Nephron progenitor cell (in vitro differentiated cells): Measurements from ENCODE around the gene CRK.
"Not testable (repeated sequence)": the region's sequence is repeated elsewhere in the genome, so short reads cannot be mapped to it uniquely, and the experiment has no call there.

Experiments used
- DNase-seq: peaks from one replicate; pipeline ENCODE4 v3.0.0; 2021
- H3K27ac Mint-ChIP-seq: 2 replicates; pipeline ENCODE4 v1.8.0; 2021; ENCODE audit warnings: mild to moderate bottlenecking, moderate library complexity, mixed read lengths
- H3K27me3 Mint-ChIP-seq: 2 replicates; pipeline ENCODE4 v1.8.0; 2021; ENCODE audit warnings: mild to moderate bottlenecking, low read depth, mixed read lengths; ENCODE audit not compliant: poor library complexity
- H3K36me3 Mint-ChIP-seq: 2 replicates; pipeline ENCODE4 v1.8.0; 2021; ENCODE audit warnings: low read depth, mixed read lengths
- H3K4me1 Mint-ChIP-seq: 2 replicates; pipeline ENCODE4 v1.8.0; 2021; ENCODE audit warnings: mixed read lengths
- H3K4me3 Mint-ChIP-seq: 2 replicates; pipeline ENCODE4 v1.8.0; 2021; ENCODE audit warnings: mild to moderate bottlenecking, moderate library complexity, mixed read lengths
- H3K9me3 Mint-ChIP-seq: 2 replicates; pipeline ENCODE4 v1.8.0; 2021; ENCODE audit warnings: mild to moderate bottlenecking, moderate library complexity, mixed read lengths
- TF ChIP-seq, protein P1 (sequence below): fragments of 200-600 bp; sonication (generic); IDR thresholded peaks from 2 replicates; pipeline ENCODE4 v1.5.0; 2021; ENCODE audit warnings: antibody characterized with exemption

The CRK gene

DNA sequence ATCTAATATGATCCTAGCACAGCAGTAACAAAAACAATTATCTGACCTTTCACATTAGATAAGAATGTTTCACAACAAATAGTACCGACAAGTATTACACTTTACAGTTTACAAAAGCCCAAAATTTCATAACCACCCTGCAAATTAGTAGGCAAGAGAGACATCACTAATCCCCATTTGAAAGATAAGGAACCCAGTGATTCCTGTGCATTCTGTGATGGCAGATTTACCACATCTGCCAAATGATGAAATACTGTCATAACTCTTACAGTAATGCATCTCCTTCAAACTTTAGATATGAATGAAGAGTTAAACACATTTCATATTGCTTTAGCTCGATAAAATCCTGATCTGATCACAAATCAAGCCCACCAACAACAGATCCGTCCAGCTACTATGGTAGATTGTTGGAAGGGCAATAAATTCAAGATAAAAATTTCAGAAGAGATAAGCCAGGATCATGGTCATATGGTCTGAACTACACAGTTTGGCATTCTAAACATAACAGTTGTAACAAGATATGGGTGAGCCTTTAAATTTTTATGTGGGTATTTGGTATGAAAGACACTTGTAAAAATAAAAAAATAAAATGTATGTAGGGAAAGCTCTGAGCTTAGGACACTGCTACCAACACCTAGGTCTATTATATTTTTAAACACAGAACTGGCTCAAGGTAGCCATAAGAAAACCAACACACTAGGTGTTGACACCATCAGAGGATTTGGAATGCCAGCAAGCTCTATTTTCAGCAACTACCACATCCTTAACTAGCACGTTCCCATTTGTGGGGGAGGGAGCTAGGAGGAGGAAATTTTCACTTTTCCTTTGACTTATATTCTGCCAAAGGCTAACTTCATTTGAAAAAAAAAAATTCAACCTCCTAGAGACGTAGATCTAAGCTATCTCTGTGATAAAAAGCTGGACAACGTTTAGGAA, 65.3 kb downstream of the CRK start:
- H3K4me3 Mint-ChIP-seq, result no peak overlapping the region
- TF ChIP-seq, protein P1, sequence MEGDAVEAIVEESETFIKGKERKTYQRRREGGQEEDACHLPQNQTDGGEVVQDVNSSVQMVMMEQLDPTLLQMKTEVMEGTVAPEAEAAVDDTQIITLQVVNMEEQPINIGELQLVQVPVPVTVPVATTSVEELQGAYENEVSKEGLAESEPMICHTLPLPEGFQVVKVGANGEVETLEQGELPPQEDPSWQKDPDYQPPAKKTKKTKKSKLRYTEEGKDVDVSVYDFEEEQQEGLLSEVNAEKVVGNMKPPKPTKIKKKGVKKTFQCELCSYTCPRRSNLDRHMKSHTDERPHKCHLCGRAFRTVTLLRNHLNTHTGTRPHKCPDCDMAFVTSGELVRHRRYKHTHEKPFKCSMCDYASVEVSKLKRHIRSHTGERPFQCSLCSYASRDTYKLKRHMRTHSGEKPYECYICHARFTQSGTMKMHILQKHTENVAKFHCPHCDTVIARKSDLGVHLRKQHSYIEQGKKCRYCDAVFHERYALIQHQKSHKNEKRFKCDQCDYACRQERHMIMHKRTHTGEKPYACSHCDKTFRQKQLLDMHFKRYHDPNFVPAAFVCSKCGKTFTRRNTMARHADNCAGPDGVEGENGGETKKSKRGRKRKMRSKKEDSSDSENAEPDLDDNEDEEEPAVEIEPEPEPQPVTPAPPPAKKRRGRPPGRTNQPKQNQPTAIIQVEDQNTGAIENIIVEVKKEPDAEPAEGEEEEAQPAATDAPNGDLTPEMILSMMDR, result no peak
- peaks cover 40% of the 10 kb centered on the region for H3K4me1 Mint-ChIP-seq
- peaks cover 56% of the 10 kb centered on the region for H3K36me3 Mint-ChIP-seq
- H3K27ac Mint-ChIP-seq, result peak overlapping the region; percentile 77
- H3K27me3 Mint-ChIP-seq, result no peaks in the 10 kb centered on the region
- DNase-seq, result no peak
- no peaks in the 10 kb centered on the region for H3K9me3 Mint-ChIP-seq

DNA sequence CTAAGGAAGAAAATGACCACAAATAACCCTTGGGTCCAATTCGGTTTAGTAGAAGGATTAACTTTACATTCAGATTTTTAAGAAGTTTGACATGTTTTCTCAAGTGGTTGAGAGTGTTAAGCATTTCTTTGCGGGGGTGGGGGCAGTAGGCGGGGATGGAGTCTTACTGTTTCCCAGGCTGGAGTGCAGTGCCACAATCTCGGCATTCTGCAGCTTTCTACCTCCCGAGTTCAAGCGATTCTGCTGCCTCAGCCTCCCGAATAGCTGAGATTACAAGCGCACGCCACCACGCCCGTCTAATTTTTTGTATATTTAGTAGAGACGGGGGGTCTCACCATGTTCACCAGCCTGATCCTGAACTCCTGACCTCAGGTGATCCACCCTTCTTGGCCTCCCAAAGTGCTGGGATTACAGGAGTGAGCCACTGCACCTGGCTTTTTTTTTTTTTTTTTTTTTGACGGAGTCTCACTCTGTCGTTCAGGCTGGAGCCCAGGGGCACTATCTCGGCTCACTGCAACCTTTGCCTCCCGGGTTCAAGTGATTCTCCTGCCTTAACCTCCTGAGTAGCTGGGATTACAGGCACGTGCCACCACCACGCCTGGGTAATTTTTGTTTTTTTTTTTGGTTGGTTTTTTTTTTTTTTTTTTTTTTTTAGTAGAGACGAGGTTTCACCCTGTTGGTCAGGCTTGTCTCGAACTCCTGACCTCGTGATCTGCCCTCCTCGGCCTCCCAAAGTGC, 68.4 kb downstream of the CRK start:
- H3K27ac Mint-ChIP-seq, result peak overlapping the region; percentile 74
- not testable (repeated sequence) for H3K27me3 Mint-ChIP-seq, H3K4me3 Mint-ChIP-seq, DNase-seq, H3K9me3 Mint-ChIP-seq
- H3K4me1 Mint-ChIP-seq, result peaks cover 29% of the 10 kb centered on the region
- H3K36me3 Mint-ChIP-seq, result peaks cover 46% of the 10 kb centered on the region

- not testable (repeated sequence) for H3K27me3 Mint-ChIP-seq, H3K9me3 Mint-ChIP-seq, DNase-seq, H3K4me3 Mint-ChIP-seq
- Mint-ChIP-seq H3K4me1 (peaks cover 26% of the 10 kb centered on the region), H3K27ac (peak overlapping the region; percentile 74), H3K36me3 (peaks cover 40% of the 10 kb centered on the region)
Measured at GRCh38 chr17:1386675-1387190, 69.3 kb downstream of the CRK start.

DNA sequence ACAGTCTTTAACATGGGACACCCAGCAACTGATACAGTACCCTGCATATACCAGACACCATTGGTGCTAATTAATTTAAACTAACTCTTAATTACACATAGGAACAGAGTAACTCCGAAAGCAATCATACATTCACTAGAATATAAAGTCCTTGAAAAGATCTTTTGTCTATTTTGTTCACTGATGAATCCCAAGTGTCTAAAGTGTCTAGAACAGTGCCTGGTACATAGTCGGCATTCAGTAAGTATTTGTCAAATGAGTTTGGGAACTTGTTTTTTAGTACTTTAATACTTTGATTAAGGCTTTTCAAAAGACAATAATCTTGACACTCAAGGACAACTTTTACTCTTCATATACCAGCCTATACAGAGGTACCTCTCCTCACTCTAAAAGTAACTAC, 69.8 kb downstream of the CRK start:
- Mint-ChIP-seq H3K36me3 (peaks cover 41% of the 10 kb centered on the region), H3K27me3 (no peaks in the 10 kb centered on the region), H3K27ac (peak overlapping the region; percentile 69), H3K9me3 (no peaks in the 10 kb centered on the region), H3K4me3 (no peak overlapping the region), H3K4me1 (peaks cover 30% of the 10 kb centered on the region)
- DNase-seq, result no peak
- TF ChIP-seq, protein P1, result no peak

DNA sequence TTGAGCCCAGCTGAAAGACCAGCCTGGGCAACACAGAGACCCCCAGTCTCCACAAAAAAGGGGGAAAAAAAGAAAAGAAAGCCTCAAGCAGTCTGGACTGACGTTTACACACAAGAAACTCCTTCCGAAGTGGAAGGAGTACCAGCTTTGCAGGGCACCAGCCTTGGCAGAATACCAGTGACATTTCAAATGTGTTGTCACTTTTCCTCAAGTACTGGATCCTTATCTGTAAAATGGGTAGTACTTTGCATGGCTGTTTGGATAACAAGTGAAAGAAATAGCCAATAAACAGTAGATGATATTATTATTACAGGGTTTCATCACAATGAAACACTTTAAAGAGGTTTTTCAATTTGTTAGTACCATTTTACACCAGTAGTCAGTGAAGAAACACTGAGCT, 70.2 kb downstream of the CRK start:
- no peak overlapping the region for H3K27ac Mint-ChIP-seq
- H3K9me3 Mint-ChIP-seq, result no peaks in the 10 kb centered on the region
- H3K27me3 Mint-ChIP-seq, result no peaks in the 10 kb centered on the region
- H3K4me3 Mint-ChIP-seq, result no peak overlapping the region
- DNase-seq, result no peak
- TF ChIP-seq, protein P1, result no peak
- peaks cover 41% of the 10 kb centered on the region for H3K36me3 Mint-ChIP-seq
- H3K4me1 Mint-ChIP-seq, result peaks cover 31% of the 10 kb centered on the region

DNA sequence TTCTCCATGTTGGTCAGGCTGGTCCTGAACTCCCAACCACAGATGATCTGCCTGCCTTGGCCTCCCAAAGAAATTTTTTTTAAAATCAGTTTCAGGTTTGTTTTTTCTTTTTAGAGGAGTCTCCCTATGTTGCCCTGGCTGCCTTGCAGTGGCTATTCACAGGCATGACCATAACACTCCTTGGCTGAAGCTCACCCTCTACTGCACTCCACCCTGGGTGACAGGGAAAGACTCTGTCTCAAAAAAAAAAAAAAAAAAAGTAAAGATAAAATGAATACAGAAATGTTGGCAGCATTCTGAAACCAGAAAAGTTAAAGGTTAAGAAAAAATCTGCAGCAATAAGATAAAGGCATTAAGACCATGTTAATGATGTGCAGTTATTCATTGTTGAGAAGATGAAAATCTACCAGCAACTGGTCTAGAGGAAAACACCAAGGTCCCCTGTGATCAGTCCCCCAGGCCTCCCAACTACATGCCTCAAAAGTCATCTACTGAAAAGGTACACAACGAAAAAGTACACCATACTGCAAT, 71.1 kb downstream of the CRK start:
- TF ChIP-seq, protein P1, result no peak
- no peak for DNase-seq
- Mint-ChIP-seq H3K27me3 (no peaks in the 10 kb centered on the region), H3K36me3 (peaks cover 41% of the 10 kb centered on the region), H3K4me1 (peaks cover 31% of the 10 kb centered on the region), H3K9me3 (no peaks in the 10 kb centered on the region), H3K4me3 (no peak overlapping the region), H3K27ac (peak overlapping the region; percentile 45)
